ENCODE data around the gene CLEC7A.

CLEC7A gene

DNA sequence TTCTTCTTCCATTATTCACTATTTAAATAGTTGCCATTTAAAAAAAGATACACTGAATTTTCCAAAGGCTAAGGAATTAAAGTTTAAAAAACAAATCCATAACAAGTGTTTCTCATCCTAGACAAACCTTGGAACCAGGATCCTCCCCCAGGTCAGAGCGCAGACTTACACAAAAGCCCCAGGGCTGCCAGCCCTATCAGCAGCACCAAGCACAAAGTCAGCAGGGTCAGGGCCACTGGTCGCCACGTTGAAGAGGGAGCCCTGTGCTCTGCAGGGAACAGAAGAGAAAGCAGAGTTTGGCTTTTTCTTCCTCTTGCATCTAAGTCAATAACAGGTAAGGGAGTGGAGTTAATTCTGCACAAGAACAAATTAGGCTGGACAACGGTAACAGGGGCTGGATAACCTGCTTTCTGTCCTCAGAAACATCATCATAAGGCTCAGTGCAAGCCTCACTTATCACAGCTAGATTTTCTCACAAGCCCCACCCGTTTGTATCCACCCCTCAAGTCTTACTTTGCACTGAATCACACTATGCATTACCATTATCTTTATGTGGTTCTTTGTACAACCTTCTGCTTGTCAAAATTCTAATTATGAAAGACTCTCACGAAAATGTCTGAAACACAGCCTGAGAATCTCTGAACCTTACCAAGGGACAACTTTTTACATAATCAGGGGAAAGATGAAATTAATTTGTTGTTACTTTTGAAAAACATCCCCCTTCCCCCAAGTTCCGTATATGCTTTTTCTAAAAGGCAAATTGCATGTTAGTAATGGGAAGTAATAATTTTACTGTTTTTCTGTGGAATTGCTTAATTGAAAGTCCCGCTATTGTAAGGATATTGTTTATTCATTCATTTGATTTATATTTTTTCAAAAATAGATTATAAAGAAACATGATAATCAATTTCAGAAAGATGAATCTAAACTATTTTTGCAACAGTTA lies 40.8 kb downstream of the CLEC7A start:
- no peak for DNase-seq

DNA sequence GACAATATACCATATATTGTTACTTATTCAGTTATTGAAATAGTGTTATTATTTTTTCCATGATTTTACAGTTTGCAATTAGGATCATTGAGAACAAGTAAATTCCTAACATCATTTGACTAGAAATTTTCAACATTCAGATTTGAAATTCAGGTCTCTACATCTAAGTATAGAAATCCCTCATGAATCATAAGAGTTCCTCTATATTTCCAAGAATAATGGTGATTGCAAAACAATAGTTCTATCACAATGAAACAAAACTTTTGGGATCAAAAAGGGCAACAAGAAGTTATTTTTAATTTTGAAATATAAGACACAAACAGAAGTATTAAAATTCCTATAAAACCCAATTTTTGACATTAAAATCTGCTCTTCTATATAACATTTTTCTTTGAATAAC lies 42.0 kb downstream of the CLEC7A start:
- no peak for DNase-seq

DNA sequence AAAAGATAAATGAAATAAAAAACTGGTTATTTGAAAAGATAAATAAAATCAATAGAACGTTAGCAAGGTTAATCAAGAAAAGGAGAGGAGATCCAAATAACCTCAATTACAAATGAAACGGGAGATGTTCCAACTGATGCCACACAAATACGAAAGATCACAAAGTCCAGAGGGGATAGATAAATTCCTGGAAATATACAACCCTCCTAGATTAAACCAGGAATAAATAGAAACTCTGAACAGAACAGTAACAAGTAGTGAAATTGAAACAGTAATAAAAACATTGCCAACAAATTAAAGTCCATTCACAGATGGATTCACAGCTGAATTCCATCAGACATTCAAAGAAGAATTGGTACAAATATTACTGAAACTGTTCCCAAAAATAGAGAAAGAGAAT lies 43.6 kb downstream of the CLEC7A start:
- DNase-seq: no peak

DNA sequence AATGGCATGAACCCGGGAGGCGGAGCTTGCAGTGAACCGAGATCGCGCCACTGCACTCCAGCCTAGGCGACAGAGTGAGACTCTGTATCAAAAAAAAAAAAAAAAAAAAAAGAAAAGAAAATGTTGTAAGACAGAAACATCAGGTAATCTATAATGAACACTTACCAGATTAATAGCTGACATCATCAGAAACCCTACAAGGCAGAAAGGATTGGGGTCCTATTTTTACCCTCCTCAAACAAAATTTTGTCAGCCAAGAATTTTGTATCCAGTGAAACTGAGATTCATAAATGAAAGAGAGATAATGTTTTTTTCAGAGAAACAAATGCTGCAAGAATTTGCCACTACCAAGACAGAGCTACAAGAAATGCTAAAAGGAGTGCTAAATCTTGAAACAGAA lies 45.3 kb downstream of the CLEC7A start:
- DNase-seq: no peak

DNA sequence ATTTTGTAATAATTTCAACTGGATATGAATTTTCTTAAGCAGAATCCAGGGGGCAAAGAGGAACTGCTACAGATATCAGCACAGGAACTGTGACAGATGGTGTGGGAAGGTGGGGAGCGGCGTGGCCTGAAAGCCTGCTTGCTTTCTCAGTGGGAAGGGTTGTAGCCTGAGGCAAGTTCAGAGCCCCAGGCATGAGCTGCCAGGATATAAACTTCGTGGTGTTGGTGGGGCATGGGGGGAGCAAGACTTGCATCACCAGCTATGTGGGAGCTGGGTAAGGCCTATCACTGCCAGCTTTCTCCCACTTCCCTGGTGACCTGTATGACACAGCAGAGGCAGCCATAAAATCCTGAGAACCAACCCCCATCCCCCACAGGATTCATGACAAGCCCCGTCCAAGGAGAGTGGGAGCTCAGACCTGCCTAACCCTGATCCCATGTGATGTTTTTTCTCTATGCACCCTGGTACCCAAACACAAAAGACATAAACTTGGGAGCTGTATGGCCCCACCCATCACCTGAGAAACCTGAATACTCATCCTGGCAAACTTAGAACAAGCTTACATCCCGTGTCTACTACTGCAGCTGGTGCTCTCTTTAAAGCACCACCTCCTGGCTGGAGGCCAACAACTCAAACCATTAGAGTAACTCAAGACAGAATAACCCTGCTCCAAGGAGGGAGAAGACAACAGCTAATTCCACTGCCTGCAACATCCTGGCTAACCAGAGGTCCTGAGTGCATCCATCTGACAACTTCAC lies 47.7 kb downstream of the CLEC7A start:
- peak; percentile 12 for DNase-seq

DNA sequence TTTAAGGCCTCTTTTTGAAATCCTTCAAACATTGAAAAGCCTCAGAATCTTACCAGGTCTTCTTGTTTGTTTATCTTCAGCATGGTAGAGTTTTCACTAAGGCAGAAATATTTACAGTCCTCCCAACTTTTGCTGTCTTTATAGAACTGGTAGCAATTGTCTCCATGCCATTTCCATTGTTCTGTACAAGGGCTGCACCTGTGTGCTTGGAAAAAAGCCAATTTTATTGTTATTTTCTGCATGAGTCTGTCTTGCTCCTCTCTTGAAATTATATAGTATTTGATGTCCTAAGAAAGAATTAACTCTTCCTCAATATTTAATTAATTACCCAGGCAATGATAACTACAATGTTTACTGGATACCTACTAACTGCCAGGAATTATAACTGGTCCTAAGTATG lies 54.5 kb downstream of the CLEC7A start:
- DNase-seq: no peak

DNA sequence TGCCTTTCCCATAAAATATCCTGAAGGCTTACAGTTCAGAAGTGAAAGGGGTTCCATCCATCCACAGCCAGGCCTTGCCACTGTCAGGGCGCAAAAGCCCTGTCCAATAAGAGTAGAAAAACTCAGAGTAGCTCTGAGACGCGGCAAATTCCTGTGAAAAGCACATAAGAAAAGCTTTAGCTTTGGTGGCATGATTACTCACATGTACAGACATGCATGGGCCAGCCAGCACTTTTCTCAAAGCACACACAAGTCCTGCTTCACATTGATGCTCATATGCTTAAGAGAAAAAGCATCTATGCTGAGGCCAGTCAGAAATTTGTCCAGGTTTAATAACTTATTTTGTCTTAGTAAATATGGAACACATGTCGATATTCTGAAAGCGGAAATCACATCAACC lies 56.7 kb downstream of the CLEC7A start:
- DNase-seq: no peak

DNA sequence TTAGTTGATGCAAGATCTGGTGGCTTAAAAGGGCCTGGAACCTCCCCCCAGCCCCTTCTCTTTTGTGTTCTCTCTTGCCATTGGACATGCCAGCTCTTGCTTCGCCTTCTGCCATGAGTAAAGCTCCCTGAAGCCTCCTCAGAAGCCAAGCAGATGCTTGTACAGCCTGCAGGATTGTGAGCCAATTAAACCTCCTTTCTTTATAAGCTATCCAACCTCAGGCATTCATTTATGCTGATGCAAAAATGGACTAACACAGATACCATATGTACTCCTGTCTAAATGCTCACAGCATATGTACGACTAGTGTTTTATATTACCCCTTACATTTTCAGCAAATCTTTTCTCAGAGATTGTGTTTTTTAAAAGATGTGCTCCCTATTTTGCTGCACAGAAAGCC lies 57.9 kb downstream of the CLEC7A start:
- DNase-seq: no peak

DNA sequence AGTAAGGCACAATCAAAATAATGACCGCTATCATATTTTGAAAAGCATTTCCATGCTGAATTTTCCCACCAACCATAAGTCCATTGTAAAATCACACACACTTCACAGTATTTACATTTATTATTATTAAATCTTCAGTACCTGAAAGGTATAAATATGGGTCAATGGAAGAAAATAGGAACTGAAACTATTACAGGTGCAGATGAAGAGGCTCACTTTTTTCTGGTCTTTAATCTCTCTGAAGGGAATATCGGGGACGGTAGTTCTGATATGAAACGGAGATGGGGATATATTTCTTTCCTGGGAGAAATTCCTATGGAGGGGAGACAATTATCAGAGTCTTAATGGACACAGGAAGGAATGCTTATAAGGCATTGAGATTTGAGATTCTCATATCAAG lies 59.6 kb downstream of the CLEC7A start:
- DNase-seq: no peak

DNA sequence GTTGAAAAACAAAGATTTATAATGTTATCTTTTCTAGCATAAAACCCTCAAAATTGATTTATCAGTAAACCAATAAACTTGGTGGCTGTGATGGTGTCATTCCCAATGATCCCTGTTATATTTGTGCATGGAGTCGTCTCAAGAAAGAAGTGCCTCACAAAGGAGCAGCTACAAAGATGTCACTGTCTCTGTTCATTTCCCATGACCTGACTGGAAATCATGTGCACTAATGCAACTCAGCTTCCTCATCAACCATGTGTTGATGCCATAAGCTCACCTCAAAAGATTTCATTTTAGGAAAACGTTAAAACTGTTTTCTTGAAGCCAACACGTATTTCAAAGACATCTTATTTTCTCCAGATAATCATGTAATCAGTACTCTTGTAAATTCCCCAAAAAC lies 60.0 kb downstream of the CLEC7A start:
- no peak for DNase-seq

DNA sequence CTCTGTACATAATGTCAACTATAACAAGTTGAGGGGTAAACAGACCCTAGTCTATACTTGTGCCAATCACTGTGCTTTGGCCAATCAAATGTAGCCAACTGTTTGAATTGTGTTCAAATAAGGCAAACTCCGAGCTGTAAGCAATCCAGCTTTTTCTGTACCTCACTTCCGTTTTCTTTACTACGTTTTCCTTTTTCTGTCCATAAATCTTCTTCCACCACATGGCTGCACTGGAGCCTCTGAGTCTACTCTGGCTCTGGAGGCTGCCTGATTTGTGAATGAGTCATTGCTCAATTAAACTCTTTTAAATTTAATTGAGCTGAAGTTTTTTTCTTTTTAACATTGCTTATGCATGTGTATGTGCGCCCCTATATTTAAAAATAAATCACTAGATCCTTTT lies 60.9 kb downstream of the CLEC7A start:
- DNase-seq: peak; percentile 24

DNA sequence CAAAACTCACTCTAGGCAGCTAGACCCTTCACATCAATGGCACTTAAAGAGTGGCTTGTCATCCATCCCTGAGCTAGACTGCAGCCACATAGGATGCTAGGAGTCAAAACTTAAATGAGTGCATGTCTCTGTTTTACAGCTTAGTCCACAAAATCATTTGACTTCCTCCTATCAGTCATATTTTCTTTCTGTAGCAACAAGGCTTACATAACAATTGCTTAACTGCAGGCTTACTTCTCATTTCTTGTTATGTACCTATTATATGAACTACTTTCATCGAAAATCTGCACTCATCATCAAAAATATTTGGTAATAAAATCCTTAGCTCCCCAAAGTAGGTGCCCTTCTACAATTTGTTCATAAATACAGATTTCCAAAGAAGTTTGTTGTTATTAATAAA lies 61.4 kb downstream of the CLEC7A start:
- peak; percentile 67 for DNase-seq

DNA sequence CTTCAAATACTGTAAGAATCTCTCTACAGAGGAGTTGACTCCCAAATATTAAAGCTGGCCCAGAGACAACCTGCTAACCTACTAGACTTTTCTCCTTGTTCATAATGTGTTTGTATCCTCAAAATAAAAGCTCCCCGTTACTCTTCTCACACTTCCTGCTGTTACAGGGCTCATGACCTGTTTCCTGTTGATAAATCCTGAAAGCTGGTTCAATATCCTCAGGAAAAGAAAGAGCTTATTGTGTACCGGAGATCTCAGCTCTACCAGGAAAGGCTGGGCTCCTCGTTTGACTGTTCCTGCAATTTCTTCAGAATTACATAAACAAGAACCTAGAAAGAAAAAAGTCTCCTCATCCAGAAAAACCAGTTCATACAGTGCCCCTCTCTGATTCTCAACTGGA lies 62.1 kb downstream of the CLEC7A start:
- DNase-seq: peak; percentile 12

DNA sequence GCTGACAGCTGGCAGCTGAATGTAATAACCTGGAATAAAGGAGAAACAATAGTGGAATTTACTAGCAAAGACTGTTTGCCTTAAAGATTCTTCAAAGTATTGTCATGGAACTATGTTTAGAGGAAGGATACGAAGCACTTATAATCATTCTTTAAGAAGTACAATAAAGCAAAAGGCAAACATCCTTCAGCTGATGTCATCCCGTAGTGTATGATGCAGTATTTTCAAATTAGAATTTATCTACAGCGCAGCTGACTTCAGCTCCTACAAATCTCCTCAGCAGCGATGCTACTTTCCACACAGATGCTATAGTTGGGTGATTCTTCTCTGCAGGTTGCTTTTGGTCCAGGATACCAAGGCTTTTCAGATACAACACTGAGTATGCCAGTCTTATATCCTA lies 62.7 kb downstream of the CLEC7A start:
- no peak for DNase-seq
